DND-41 (cell line): ENCODE data around the gene RASGRP3.
"Not testable (repeated sequence)": the region's sequence is repeated elsewhere in the genome, so short reads cannot be mapped to it uniquely, and the experiment has no call there.

ENCODE experiments used
- EZH2 ChIP-seq: IDR thresholded peaks from 3 replicates; pipeline ENCODE4 v1.6.1; 2012; ENCODE audit warnings: borderline replicate concordance, low read depth, mild to moderate bottlenecking, moderate library complexity, low read length, inconsistent platforms; ENCODE audit not compliant: severe bottlenecking
- TF ChIP-seq, protein P1 (sequence below): IDR thresholded peaks from 2 replicates; pipeline ENCODE4 v1.5.1; 2012; ENCODE audit warnings: borderline replicate concordance, low read length, moderate library complexity, mild to moderate bottlenecking; ENCODE audit not compliant: poor library complexity, severe bottlenecking; ENCODE audit errors: extremely low read depth

DNA sequence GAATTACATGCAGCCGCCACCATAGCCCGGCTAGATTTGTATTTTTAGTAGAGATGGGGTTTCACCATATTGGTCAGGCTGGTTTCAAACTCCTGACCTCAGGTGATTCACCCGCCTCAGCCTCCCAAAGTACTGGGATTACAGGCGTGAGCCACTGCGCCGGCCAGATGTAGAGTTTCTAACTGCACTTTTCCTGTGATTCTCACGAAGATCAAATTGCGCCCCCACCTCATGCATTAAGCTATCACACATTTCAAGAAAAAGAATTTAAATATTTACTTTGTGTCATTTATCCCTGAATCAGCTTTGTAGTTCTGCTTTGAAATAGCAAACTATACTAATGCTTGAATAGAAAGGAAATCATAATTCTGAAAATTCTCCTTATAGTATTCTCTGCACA lies 13.9 kb upstream of the RASGRP3 start:
- TF ChIP-seq, protein P1, sequence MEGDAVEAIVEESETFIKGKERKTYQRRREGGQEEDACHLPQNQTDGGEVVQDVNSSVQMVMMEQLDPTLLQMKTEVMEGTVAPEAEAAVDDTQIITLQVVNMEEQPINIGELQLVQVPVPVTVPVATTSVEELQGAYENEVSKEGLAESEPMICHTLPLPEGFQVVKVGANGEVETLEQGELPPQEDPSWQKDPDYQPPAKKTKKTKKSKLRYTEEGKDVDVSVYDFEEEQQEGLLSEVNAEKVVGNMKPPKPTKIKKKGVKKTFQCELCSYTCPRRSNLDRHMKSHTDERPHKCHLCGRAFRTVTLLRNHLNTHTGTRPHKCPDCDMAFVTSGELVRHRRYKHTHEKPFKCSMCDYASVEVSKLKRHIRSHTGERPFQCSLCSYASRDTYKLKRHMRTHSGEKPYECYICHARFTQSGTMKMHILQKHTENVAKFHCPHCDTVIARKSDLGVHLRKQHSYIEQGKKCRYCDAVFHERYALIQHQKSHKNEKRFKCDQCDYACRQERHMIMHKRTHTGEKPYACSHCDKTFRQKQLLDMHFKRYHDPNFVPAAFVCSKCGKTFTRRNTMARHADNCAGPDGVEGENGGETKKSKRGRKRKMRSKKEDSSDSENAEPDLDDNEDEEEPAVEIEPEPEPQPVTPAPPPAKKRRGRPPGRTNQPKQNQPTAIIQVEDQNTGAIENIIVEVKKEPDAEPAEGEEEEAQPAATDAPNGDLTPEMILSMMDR = not testable (repeated sequence)
- not testable (repeated sequence) for TF ChIP-seq EZH2
